DND-41 (cell line): ENCODE measurements around the gene ANGPTL4.

Experiments
- CTCF ChIP-seq: IDR thresholded peaks from 2 replicates; pipeline ENCODE4 v1.5.1; 2012; ENCODE audit warnings: borderline replicate concordance, low read length, moderate library complexity, mild to moderate bottlenecking; ENCODE audit not compliant: poor library complexity, severe bottlenecking; ENCODE audit errors: extremely low read depth
- EZH2 ChIP-seq: IDR thresholded peaks from 3 replicates; pipeline ENCODE4 v1.6.1; 2012; ENCODE audit warnings: borderline replicate concordance, low read depth, mild to moderate bottlenecking, moderate library complexity, low read length, inconsistent platforms; ENCODE audit not compliant: severe bottlenecking

- TF ChIP-seq CTCF = no peak
- no peak for TF ChIP-seq EZH2
These were observed 23.0 kb downstream of the ANGPTL4 start for GRCh38 chr19:8386990-8387389.
